IMR-90 (cell line): Measurements from ENCODE around the gene PTPRS. TPM values are rescaled to one million over a fixed set of nuclear protein-coding genes. Genes with fewer than 3 reads are reported as not detected.

ENCODE experiments used
- ATAC-seq: fragments of 200-7000 bp; cut with Tn5 transposase; 2 replicates; pipeline ENCODE4 v1.9.1; 2020; ENCODE audit warnings: low read depth, mild to moderate bottlenecking, moderate library complexity
- BruUV-seq: library from RNA; stranded (reverse); fragments of 400-500 nt; replicated peaks from 2 replicates; lab custom pipeline; 2021; lab: Mats Ljungman, UMichigan
- CTCF ChIA-PET: fragments of 300-600 bp; formaldehyde crosslinking; extraction: SDS; loops from one replicate; lab custom pipeline; 2021; ENCODE audit warnings: antibody characterized with exemption; lab: Yijun Ruan, JAX
- POLR2A ChIA-PET: fragments of 300-600 bp; sonication (Branson Sonifier 250); formaldehyde crosslinking; loops from one replicate; lab custom pipeline; 2022; ENCODE audit warnings: antibody characterized with exemption; ENCODE audit not compliant: unreplicated experiment; lab: Charles Lee
- DNase-seq: peaks from one replicate; pipeline ENCODE4 v3.0.0; 2013
- H2AFZ ChIP-seq: replicated peaks from 2 replicates; pipeline ENCODE3; 2013; ENCODE audit warnings: low read length, mild to moderate bottlenecking; ENCODE audit not compliant: poor library complexity
- H2AK5ac ChIP-seq: 2 replicates; pipeline ENCODE4 v1.6.1; 2013; ENCODE audit warnings: low read depth, low read length, inconsistent platforms
- H2AK9ac ChIP-seq: replicated peaks from 2 replicates; pipeline ENCODE3; 2013; ENCODE audit warnings: mild to moderate bottlenecking, low read depth, low read length, moderate library complexity; ENCODE audit not compliant: poor library complexity
- H2BK120ac ChIP-seq: 2 replicates; pipeline ENCODE4 v1.6.1; 2013; ENCODE audit warnings: low read depth, low read length, inconsistent platforms
- H2BK15ac ChIP-seq: 3 replicates; pipeline ENCODE4 v1.6.1; 2013; ENCODE audit warnings: low read depth, low read length, inconsistent platforms
- H2BK20ac ChIP-seq: 2 replicates; pipeline ENCODE4 v1.6.1; 2013; ENCODE audit warnings: low read depth, mild to moderate bottlenecking, inconsistent platforms, low read length, moderate library complexity
- H2BK5ac ChIP-seq: 2 replicates; pipeline ENCODE4 v1.6.1; 2013; ENCODE audit warnings: mild to moderate bottlenecking, low read depth, low read length, inconsistent platforms; ENCODE audit not compliant: poor library complexity, severe bottlenecking
- H3K14ac ChIP-seq: replicated peaks from 2 replicates; pipeline ENCODE4 v1.6.1; 2013; ENCODE audit warnings: low read depth, low read length, inconsistent platforms
- H3K18ac ChIP-seq: 2 replicates; pipeline ENCODE4 v1.6.1; 2013; ENCODE audit warnings: low read depth, low read length, control low read depth
- H3K23ac ChIP-seq: 2 replicates; pipeline ENCODE4 v1.6.1; 2013; ENCODE audit warnings: low read depth, low read length, inconsistent platforms
- H3K27ac ChIP-seq: 2 replicates; pipeline ENCODE4 v1.5.1; 2013; ENCODE audit warnings: mild to moderate bottlenecking, control low read depth, low read length; ENCODE audit not compliant: insufficient read depth
- H3K27me3 ChIP-seq: 2 replicates; pipeline ENCODE4 v1.6.1; 2013; ENCODE audit warnings: low read length; ENCODE audit not compliant: control insufficient read depth, insufficient read depth
- H3K36me3 ChIP-seq: 2 replicates; pipeline ENCODE4 v1.6.1; 2013; ENCODE audit warnings: low read length, mixed read lengths; ENCODE audit not compliant: control insufficient read depth, insufficient read depth
- H3K4ac ChIP-seq: 2 replicates; pipeline ENCODE4 v1.6.1; 2013; ENCODE audit warnings: low read depth, low read length, inconsistent platforms
- H3K4me1 ChIP-seq: 2 replicates; pipeline ENCODE4 v1.6.1; 2013; ENCODE audit warnings: low read length, mixed read lengths; ENCODE audit not compliant: control insufficient read depth, insufficient read depth
- H3K4me2 ChIP-seq: 2 replicates; pipeline ENCODE4 v1.6.1; 2013; ENCODE audit warnings: low read depth, mild to moderate bottlenecking, control low read depth, low read length, moderate library complexity
- H3K4me3 ChIP-seq: 2 replicates; pipeline ENCODE4 v1.5.1; 2013; ENCODE audit warnings: low read depth, mild to moderate bottlenecking, control low read depth, low read length, moderate library complexity; ENCODE audit not compliant: insufficient read depth
- H3K56ac ChIP-seq: 2 replicates; pipeline ENCODE4 v1.6.1; 2013; ENCODE audit warnings: low read length, inconsistent platforms; ENCODE audit not compliant: insufficient read depth; ENCODE audit errors: extremely low read depth
- H3K79me1 ChIP-seq, 2 experiments: 2 replicates each; pipeline ENCODE4 v1.6.1; 2013; ENCODE audit warnings: low read length in 2 of 2, inconsistent platforms in 1 of 2, low read depth in 1 of 2
- H3K9ac ChIP-seq: 2 replicates; pipeline ENCODE4 v1.6.1; 2013; ENCODE audit warnings: low read depth, low read length, control low read depth
- H3K9me1 ChIP-seq: 2 replicates; pipeline ENCODE4 v1.6.1; 2013; ENCODE audit warnings: low read length, inconsistent platforms; ENCODE audit not compliant: insufficient read depth
- H3K9me3 ChIP-seq: 2 replicates; pipeline ENCODE4 v1.6.1; 2013; ENCODE audit warnings: low read length; ENCODE audit not compliant: control insufficient read depth, insufficient read depth
- H4K20me1 ChIP-seq: 2 replicates; pipeline ENCODE4 v1.6.1; 2013; ENCODE audit warnings: low read length, inconsistent platforms; ENCODE audit not compliant: insufficient read depth
- H4K5ac ChIP-seq: 2 replicates; pipeline ENCODE4 v1.6.1; 2013; ENCODE audit warnings: mild to moderate bottlenecking, low read depth, low read length, control low read depth
- H4K8ac ChIP-seq, 2 experiments: 2 replicates each; pipeline ENCODE4 v1.6.1; 2013; ENCODE audit warnings: low read depth in 2 of 2, low read length in 2 of 2, control low read depth in 1 of 2, inconsistent platforms in 1 of 2
- H4K91ac ChIP-seq: 2 replicates; pipeline ENCODE4 v1.6.1; 2013; ENCODE audit warnings: low read depth, low read length, inconsistent platforms; ENCODE audit not compliant: insufficient read depth
- BHLHE40 ChIP-seq: fragments of 150-350 bp; IDR thresholded peaks from 2 replicates; pipeline ENCODE4 v1.6.1; 2016; ENCODE audit warnings: mild to moderate bottlenecking, low read depth, low read length
- CEBPB ChIP-seq: IDR thresholded peaks from 2 replicates; pipeline ENCODE4 v1.6.1; 2012; ENCODE audit warnings: low read depth, low read length, improper control_type of control experiment
- CHD1 ChIP-seq: IDR thresholded peaks from 2 replicates; pipeline ENCODE4 v1.6.1; 2012; ENCODE audit warnings: low read depth, low read length, improper control_type of control experiment
- ELK1 ChIP-seq: fragments of 150-350 bp; IDR thresholded peaks from 2 replicates; pipeline ENCODE4 v1.6.1; 2016; ENCODE audit warnings: low read depth, mild to moderate bottlenecking, low read length, moderate library complexity, borderline replicate concordance
- FOS ChIP-seq: fragments of 150-350 bp; IDR thresholded peaks from 2 replicates; pipeline ENCODE4 v1.6.1; 2016; ENCODE audit warnings: low read depth, low read length
- MAFK ChIP-seq: IDR thresholded peaks from 2 replicates; pipeline ENCODE4 v1.6.1; 2012; ENCODE audit warnings: low read depth, low read length, improper control_type of control experiment
- MAZ ChIP-seq: IDR thresholded peaks from 2 replicates; pipeline ENCODE4 v1.6.1; 2012; ENCODE audit warnings: low read depth, mild to moderate bottlenecking, low read length, improper control_type of control experiment, moderate library complexity, borderline replicate concordance
- MXI1 ChIP-seq: IDR thresholded peaks from 2 replicates; pipeline ENCODE4 v1.6.1; 2012; ENCODE audit warnings: low read depth, mild to moderate bottlenecking, low read length, moderate library complexity, borderline replicate concordance
- NFE2L2 ChIP-seq: fragments of 150-350 bp; IDR thresholded peaks from 2 replicates; pipeline ENCODE4 v1.6.1; 2016; ENCODE audit warnings: low read depth, mild to moderate bottlenecking, low read length
- POLR2A ChIP-seq: IDR thresholded peaks from 2 replicates; pipeline ENCODE4 v1.6.1; 2012; ENCODE audit warnings: mild to moderate bottlenecking, low read depth, low read length
- RAD21 ChIP-seq: IDR thresholded peaks from 2 replicates; pipeline ENCODE4 v1.6.1; 2012; ENCODE audit warnings: low read length, improper control_type of control experiment
- RCOR1 ChIP-seq: IDR thresholded peaks from 2 replicates; pipeline ENCODE4 v1.6.1; 2012; ENCODE audit warnings: mild to moderate bottlenecking, low read length, improper control_type of control experiment; ENCODE audit not compliant: insufficient replicate concordance
- RFX5 ChIP-seq: IDR thresholded peaks from 2 replicates; pipeline ENCODE4 v1.8.0; 2012; ENCODE audit warnings: low read depth, mild to moderate bottlenecking, low read length, moderate library complexity
- SMC3 ChIP-seq: fragments of 150-350 bp; IDR thresholded peaks from 2 replicates; pipeline ENCODE4 v1.6.1; 2016; ENCODE audit warnings: low read depth, mild to moderate bottlenecking, antibody characterized with exemption, low read length, moderate library complexity
- USF2 ChIP-seq: fragments of 150-350 bp; IDR thresholded peaks from 2 replicates; pipeline ENCODE4 v1.6.1; 2017; ENCODE audit warnings: mild to moderate bottlenecking, antibody characterized with exemption, low read length, low read depth
- WGBS, 2 experiments: methylation state at CpG; one replicate each; pipeline versions ENCODE4 v1.1.5 to v1.1.7; 2013; ENCODE audit warnings: missing lambda C conversion rate in 2 of 2; ENCODE audit not compliant: insufficient read length in 1 of 2; ENCODE audit errors: extremely low coverage in 2 of 2; 5-methylcytosine and 5-hydroxymethylcytosine counted together
- dilution Hi-C: fragments of 300-500 bp; cut with HindIII; formaldehyde crosslinking; loops from one replicate; pipeline ENCODE4 v1.14.3; 2018; ENCODE audit warnings: low sequenced_read_pairs; ENCODE audit not compliant: unreplicated experiment
- in situ Hi-C: fragments of 300-500 bp; cut with MboI; formaldehyde crosslinking; loops from 3 replicates; pipeline ENCODE4 v1.14.3; 2019; ENCODE audit warnings: low sequenced_read_pairs, inconsistent platforms, mixed read lengths
- intact Hi-C: fragments of 100-400 bp; cut with micrococcal nuclease; formaldehyde crosslinking; loops from 2 replicates; pipeline ENCODE4 v1.10.0; 2022
- polyA plus RNA-seq, 3 experiments: library from polyadenylated mRNA; depleted of rRNA; stranded (reverse); fragments of >200 nt; gene quantifications; 2 replicates each; pipeline ENCODE4 v1.2.3, GENCODE V29; 2012; ENCODE audit warnings: low replicate concordance in 1 of 3
- total RNA-seq: library from RNA; depleted of rRNA; stranded (reverse); fragments of >200 nt; gene quantifications from 2 replicates; pipeline ENCODE4 v1.2.3, GENCODE V29; 2012
- TF ChIP-seq, protein P1 (sequence below): conservative IDR thresholded peaks from 2 replicates; pipeline ENCODE4 v1.5.1; 2012; ENCODE audit warnings: mild to moderate bottlenecking, low read depth, low read length, improper control_type of control experiment

PTPRS gene
- total and polyA plus RNA-seq, 2 of the 4 experiments (the other 2 are of a cell fraction), result 40.1 to 51.9 TPM

- H4K91ac ChIP-seq, result no peak overlapping the region
- no peaks in the 10 kb centered on the region for H3K36me3 ChIP-seq
- no peak overlapping the region for H2BK15ac ChIP-seq
- H3K56ac ChIP-seq, result no peak overlapping the region
- peaks cover 6% of the 10 kb centered on the region for H3K4me1 ChIP-seq
- no peak overlapping the region for H2AK5ac ChIP-seq
- peaks cover 15% of the 10 kb centered on the region for H4K20me1 ChIP-seq
- ChIA-PET CTCF (no interaction called here), POLR2A (no interaction called here)
- H3K27me3 ChIP-seq, result peaks cover 5% of the 10 kb centered on the region; the same call in 1 of the 2 replicates
- no peak overlapping the region for H3K4me3 ChIP-seq
- TF ChIP-seq NFE2L2, result no peak
- no peak for TF ChIP-seq MAZ
- no peak for TF ChIP-seq FOS
- no peak for TF ChIP-seq MXI1
- no peak for TF ChIP-seq POLR2A
- no peak for TF ChIP-seq ELK1
- no peak for TF ChIP-seq RAD21
- TF ChIP-seq CHD1, result no peak
- TF ChIP-seq CEBPB, result no peak
- TF ChIP-seq, protein P1, sequence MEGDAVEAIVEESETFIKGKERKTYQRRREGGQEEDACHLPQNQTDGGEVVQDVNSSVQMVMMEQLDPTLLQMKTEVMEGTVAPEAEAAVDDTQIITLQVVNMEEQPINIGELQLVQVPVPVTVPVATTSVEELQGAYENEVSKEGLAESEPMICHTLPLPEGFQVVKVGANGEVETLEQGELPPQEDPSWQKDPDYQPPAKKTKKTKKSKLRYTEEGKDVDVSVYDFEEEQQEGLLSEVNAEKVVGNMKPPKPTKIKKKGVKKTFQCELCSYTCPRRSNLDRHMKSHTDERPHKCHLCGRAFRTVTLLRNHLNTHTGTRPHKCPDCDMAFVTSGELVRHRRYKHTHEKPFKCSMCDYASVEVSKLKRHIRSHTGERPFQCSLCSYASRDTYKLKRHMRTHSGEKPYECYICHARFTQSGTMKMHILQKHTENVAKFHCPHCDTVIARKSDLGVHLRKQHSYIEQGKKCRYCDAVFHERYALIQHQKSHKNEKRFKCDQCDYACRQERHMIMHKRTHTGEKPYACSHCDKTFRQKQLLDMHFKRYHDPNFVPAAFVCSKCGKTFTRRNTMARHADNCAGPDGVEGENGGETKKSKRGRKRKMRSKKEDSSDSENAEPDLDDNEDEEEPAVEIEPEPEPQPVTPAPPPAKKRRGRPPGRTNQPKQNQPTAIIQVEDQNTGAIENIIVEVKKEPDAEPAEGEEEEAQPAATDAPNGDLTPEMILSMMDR, result no peak
- no peak for TF ChIP-seq BHLHE40
- TF ChIP-seq MAFK, result no peak
- TF ChIP-seq RCOR1, result no peak
- TF ChIP-seq RFX5, result no peak
- TF ChIP-seq SMC3, result no peak
- TF ChIP-seq USF2, result no peak
- H2BK20ac ChIP-seq, result no peak overlapping the region
- no peak overlapping the region for H2BK5ac ChIP-seq
- no peaks in the 10 kb centered on the region for H3K9me3 ChIP-seq
- H3K18ac ChIP-seq, result no peak overlapping the region
- dilution Hi-C loops, result no loop called here
- H3K14ac ChIP-seq, result no peak overlapping the region
- no peak overlapping the region for H2AK9ac ChIP-seq
- in situ Hi-C loops, result no loop called here
- H2BK120ac ChIP-seq, result no peak overlapping the region
- intact Hi-C loops, result loop anchor here (10.0 kb wide), 1 partner anchor 167 kb away; no protein-coding TSS in a partner anchor
- DNase-seq (no peak), ATAC-seq (no peak)
- H3K23ac ChIP-seq, result no peak overlapping the region
- H3K79me1 ChIP-seq, result peaks cover 3 to 5% of the 10 kb centered on the region in 2 experiments; a peak in 1 of 4 replicates
- no peak overlapping the region for H4K8ac ChIP-seq
- H3K4me2 ChIP-seq, result no peak overlapping the region
- 0 out of 2 replicates have a peak, but pooled peaks cover 4% of the 10 kb centered on the region for H3K9me1 ChIP-seq
- H3K9ac ChIP-seq, result no peak overlapping the region
- no peak overlapping the region for H3K27ac ChIP-seq
- H2AFZ ChIP-seq, result peak overlapping the region; percentile 86
- H4K5ac ChIP-seq, result no peak overlapping the region
- BruUV-seq, result no TSS peak
- WGBS, 2 experiments, result 93% methylated on average over 2 of the region's 13 CpGs; no CpG with 5 or more reads in 1 of the 2 experiments
- H3K4ac ChIP-seq, result no peak overlapping the region
These were observed 822 bp upstream of the PTPRS start for GRCh38 chr19:5341448-5341820.
